Liver (tissue), 9 donors: ENCODE results near the gene MYOM3. TPM values are rescaled to one million over a fixed set of nuclear protein-coding genes. Genes with fewer than 3 reads are reported as not detected.

Experiments used
- DNase-seq: peaks from one replicate; pipeline ENCODE4 v3.0.0-alpha.2; 2017; ENCODE audit warnings: low spot score
- H3K27ac ChIP-seq, 2 donors: one replicate each; pipeline ENCODE4 v1.7.0; 2013; ENCODE audit warnings: inconsistent platforms in 2 of 2, low read length in 2 of 2, control low read depth in 1 of 2, low read depth in 1 of 2, mild to moderate bottlenecking in 1 of 2
- H3K27me3 ChIP-seq, 4 donors: one replicate each; pipeline versions ENCODE4 v1.6.1 to v1.7.0; 2013; ENCODE audit warnings: low read length in 3 of 4, inconsistent platforms in 1 of 4, mild to moderate bottlenecking in 1 of 4, moderate library complexity in 1 of 4; ENCODE audit not compliant: control insufficient read depth in 4 of 4, insufficient read depth in 4 of 4
- H3K36me3 ChIP-seq, 4 donors: one replicate each; pipeline versions ENCODE4 v1.6.1 to v1.7.0; 2013; ENCODE audit warnings: low read length in 3 of 4, mild to moderate bottlenecking in 3 of 4, low read depth in 1 of 4, moderate library complexity in 1 of 4; ENCODE audit not compliant: control insufficient read depth in 4 of 4, insufficient read depth in 3 of 4
- H3K4me1 ChIP-seq, 4 donors: one replicate each; pipeline versions ENCODE4 v1.6.1 to v1.7.0; 2013; ENCODE audit warnings: low read length in 3 of 4, mild to moderate bottlenecking in 3 of 4, moderate library complexity in 1 of 4; ENCODE audit not compliant: control insufficient read depth in 4 of 4, insufficient read depth in 4 of 4
- H3K4me3 ChIP-seq, 3 donors: one replicate each; pipeline versions ENCODE4 v1.6.1 to v1.7.0; 2013; ENCODE audit warnings: low read length in 3 of 3, control low read depth in 1 of 3, low read depth in 1 of 3, mild to moderate bottlenecking in 1 of 3
- H3K9ac ChIP-seq, 2 donors: one replicate each; pipeline ENCODE4 v1.7.0; 2013; ENCODE audit warnings: low read length in 2 of 2, mild to moderate bottlenecking in 2 of 2, moderate library complexity in 2 of 2, control low read depth in 1 of 2, low read depth in 1 of 2
- H3K9me3 ChIP-seq, 4 donors: one replicate each; pipeline versions ENCODE4 v1.6.1 to v1.7.0; 2013; ENCODE audit warnings: low read length in 3 of 4; ENCODE audit not compliant: control insufficient read depth in 4 of 4
- ATF3 ChIP-seq: IDR thresholded peaks from 2 replicates; pipeline ENCODE4 v1.6.1; 2016; ENCODE audit warnings: antibody characterized with exemption
- CTCF ChIP-seq: fragments of 150-350 bp; IDR thresholded peaks from 2 replicates; pipeline ENCODE4 v1.5.1; 2017; ENCODE audit warnings: improper control_type of control experiment, low read depth, low read length; ENCODE audit not compliant: missing input control
- EGR1 ChIP-seq, 2 donors: IDR thresholded peaks; 2 replicates each; pipeline ENCODE4 v1.6.1; 2016 to 2018; ENCODE audit warnings: antibody characterized with exemption in 2 of 2, low read depth in 2 of 2
- FOXA1 ChIP-seq: IDR thresholded peaks from 2 replicates; pipeline ENCODE4 v1.6.1; 2016; ENCODE audit warnings: antibody characterized with exemption
- FOXA2 ChIP-seq: IDR thresholded peaks from 2 replicates; pipeline ENCODE4 v1.6.1; 2016; ENCODE audit warnings: antibody characterized with exemption
- GABPA ChIP-seq, 2 donors: IDR thresholded peaks in 1 of 2; conservative IDR thresholded peaks in 1 of 2; 2 replicates each; pipeline ENCODE4 v1.6.1; 2016; ENCODE audit warnings: antibody characterized with exemption in 2 of 2, mild to moderate bottlenecking in 1 of 2, moderate library complexity in 1 of 2
- HNF4G ChIP-seq: IDR thresholded peaks from 2 replicates; pipeline ENCODE4 v1.6.1; 2016; ENCODE audit warnings: antibody characterized with exemption
- JUND ChIP-seq, 2 donors: IDR thresholded peaks; 2 replicates each; pipeline ENCODE4 v1.6.1; 2016; ENCODE audit warnings: antibody characterized with exemption in 2 of 2
- MAX ChIP-seq: IDR thresholded peaks from 2 replicates; pipeline ENCODE4 v1.6.1; 2016; ENCODE audit warnings: antibody characterized with exemption
- RAD21 ChIP-seq, 2 donors: IDR thresholded peaks; 2 replicates each; pipeline ENCODE4 v1.6.1; 2016; ENCODE audit warnings: antibody characterized with exemption in 2 of 2, mild to moderate bottlenecking in 2 of 2
- TAF1 ChIP-seq: conservative IDR thresholded peaks from 2 replicates; pipeline ENCODE4 v1.6.1; 2016; ENCODE audit warnings: antibody characterized with exemption, mild to moderate bottlenecking
- YY1 ChIP-seq: IDR thresholded peaks from 2 replicates; pipeline ENCODE4 v1.6.1; 2016; ENCODE audit warnings: antibody characterized with exemption, mild to moderate bottlenecking
- ZBTB33 ChIP-seq: IDR thresholded peaks from 2 replicates; pipeline ENCODE4 v1.6.1; 2016; ENCODE audit warnings: antibody characterized with exemption
- WGBS: extraction: QIAGEN DNeasy Blood & Tissue Kit; methylation state at CpG from one replicate; pipeline ENCODE4 v1.1.7; 2013; 5-methylcytosine and 5-hydroxymethylcytosine counted together
- polyA plus RNA-seq, 2 donors: library from polyadenylated mRNA; stranded (reverse) in 1 of 2; unstranded in 1 of 2; fragments of 200-250 nt in 1 of 2; fragments of >200 nt in 1 of 2; fragmentation: Nextera tagmentation in 1 of 2; extraction: Ambion mirVana in 1 of 2; gene quantifications; one replicate each; pipeline versions ENCODE4 v1.2.1 to v1.2.3, GENCODE V29; 2013 to 2015
- total RNA-seq, 2 donors: library from RNA; depleted of rRNA; stranded (reverse); fragments of >200 nt; gene quantifications; one replicate each; pipeline ENCODE4 v1.2.3, GENCODE V29; 2014
- TF ChIP-seq, protein P1 (sequence below): IDR thresholded peaks from 2 replicates; pipeline ENCODE4 v1.6.1; 2016; ENCODE audit warnings: antibody characterized with exemption, mild to moderate bottlenecking
- donor health status: healthy.
- donor health status: healthy.
- donor health status: healthy.
- donor health status: healthy.
- donor health status: healthy.

Gene MYOM3
- total and polyA plus RNA-seq, 4 donors, result 0.01 to 0.17 (median 0.05) TPM; not detected in 1

DNA sequence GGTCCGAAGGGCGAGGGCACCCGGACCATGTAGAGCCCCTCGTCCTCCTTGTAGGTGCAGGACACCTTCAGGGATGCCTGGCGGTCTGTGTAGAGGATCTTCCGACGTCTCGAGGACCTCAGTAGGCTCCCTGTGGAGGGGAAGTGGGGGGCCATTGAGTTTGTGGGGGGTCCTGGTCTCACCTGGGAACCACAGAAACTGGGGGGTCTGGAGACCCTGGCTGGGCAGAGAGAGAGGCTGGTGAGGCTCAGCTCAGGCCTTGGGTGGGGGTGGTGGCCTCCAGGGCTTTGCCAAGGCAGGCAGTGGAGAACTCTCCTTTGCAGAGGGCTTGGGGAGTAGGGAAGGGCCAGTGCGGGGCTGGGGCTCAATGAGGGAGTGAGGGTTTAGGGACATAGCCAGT is 19.0 kb downstream of the MYOM3 start:
- Histone ChIP-seq H3K9me3 (no peaks in the 10 kb centered on the region), H3K4me1 (no peaks in the 10 kb centered on the region), H3K27ac (no peak overlapping the region), H3K36me3 (no peaks in the 10 kb centered on the region), H3K9ac (no peak overlapping the region), H3K27me3 (no peaks in the 10 kb centered on the region), H3K4me3 (no peak overlapping the region)
- 96% methylated on average over 9 of the region's 9 CpGs for WGBS
- no peak for TF ChIP-seq ATF3
- TF ChIP-seq FOXA1, result no peak
- TF ChIP-seq ZBTB33, result no peak
- TF ChIP-seq RAD21 (IDR thresholded peaks at IDR 0.05), result no peak
- TF ChIP-seq HNF4G, result no peak
- TF ChIP-seq EGR1 (IDR thresholded peaks at IDR 0.05; ENCODE audit: low read depth in 2 of 2), result no peak
- TF ChIP-seq, protein P1, sequence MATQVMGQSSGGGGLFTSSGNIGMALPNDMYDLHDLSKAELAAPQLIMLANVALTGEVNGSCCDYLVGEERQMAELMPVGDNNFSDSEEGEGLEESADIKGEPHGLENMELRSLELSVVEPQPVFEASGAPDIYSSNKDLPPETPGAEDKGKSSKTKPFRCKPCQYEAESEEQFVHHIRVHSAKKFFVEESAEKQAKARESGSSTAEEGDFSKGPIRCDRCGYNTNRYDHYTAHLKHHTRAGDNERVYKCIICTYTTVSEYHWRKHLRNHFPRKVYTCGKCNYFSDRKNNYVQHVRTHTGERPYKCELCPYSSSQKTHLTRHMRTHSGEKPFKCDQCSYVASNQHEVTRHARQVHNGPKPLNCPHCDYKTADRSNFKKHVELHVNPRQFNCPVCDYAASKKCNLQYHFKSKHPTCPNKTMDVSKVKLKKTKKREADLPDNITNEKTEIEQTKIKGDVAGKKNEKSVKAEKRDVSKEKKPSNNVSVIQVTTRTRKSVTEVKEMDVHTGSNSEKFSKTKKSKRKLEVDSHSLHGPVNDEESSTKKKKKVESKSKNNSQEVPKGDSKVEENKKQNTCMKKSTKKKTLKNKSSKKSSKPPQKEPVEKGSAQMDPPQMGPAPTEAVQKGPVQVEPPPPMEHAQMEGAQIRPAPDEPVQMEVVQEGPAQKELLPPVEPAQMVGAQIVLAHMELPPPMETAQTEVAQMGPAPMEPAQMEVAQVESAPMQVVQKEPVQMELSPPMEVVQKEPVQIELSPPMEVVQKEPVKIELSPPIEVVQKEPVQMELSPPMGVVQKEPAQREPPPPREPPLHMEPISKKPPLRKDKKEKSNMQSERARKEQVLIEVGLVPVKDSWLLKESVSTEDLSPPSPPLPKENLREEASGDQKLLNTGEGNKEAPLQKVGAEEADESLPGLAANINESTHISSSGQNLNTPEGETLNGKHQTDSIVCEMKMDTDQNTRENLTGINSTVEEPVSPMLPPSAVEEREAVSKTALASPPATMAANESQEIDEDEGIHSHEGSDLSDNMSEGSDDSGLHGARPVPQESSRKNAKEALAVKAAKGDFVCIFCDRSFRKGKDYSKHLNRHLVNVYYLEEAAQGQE, result no peak
- TF ChIP-seq GABPA (IDR thresholded peaks at IDR 0.05 in 1 of 2, conservative IDR thresholded peaks at IDR 0.05 in 1 of 2), result no peak
- no peak for TF ChIP-seq TAF1
- TF ChIP-seq CTCF, result no peak
- TF ChIP-seq FOXA2, result no peak
- TF ChIP-seq MAX, result no peak
- no peak for DNase-seq

DNA sequence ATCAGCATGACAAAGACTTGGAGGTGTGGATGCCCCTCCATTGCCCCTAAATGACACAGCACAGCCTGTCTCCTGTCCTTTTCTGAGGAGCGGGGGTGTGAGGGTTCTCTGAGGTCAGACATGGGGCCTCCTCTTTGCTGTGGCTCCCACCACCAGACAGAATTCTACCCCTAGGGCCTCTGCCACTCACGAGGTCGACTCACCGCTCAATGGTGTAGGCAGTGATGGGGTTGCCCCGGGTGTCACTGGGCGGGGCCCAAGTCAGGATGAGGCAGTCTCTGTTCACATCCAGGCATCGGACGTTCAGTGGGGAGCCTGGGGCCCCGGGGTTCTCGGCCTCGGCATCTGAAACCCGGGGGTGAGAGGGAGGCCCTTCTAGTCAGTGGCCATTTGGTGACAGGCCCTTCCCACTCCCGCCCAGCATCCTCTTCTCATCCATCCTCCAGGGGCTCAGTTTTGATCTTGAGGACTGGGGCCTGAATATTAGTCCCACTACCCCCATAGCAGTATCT is 19.9 kb downstream of the MYOM3 start:
- Histone ChIP-seq H3K27ac (no peak overlapping the region), H3K36me3 (no peaks in the 10 kb centered on the region), H3K4me1 (no peaks in the 10 kb centered on the region), H3K4me3 (no peak overlapping the region), H3K27me3 (no peaks in the 10 kb centered on the region), H3K9ac (no peak overlapping the region), H3K9me3 (no peaks in the 10 kb centered on the region)
- no peak for DNase-seq
- WGBS, result 93% methylated on average over 13 of the region's 13 CpGs
- TF ChIP-seq YY1 (no peak), JUND (IDR thresholded peaks at IDR 0.05) (no peak), GABPA (IDR thresholded peaks at IDR 0.05 in 1 of 2, conservative IDR thresholded peaks at IDR 0.05 in 1 of 2) (no peak)
